ENCODE results near the gene CAMK2B.

CAMK2B gene

DNA sequence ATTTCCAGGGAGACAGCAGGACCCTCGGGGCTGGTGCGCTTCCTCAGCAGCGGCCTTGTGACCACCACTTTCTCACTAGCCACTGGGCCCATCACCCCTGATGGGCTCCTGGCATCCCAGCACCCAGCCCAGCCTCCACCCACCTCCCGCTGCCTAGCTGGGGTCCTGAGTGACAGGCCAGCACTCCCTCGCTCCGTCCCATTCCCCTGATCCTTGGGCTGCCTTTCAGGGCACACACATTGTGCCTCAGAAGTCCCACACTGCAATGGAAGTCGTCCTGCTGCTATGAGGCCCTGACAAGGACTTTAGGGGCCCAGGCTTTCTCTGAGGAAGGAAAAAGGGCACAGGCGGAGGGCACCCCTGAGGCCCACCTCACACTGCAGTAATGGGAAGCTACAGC, 12.4 kb downstream of the CAMK2B start:
- Histone ChIP-seq H2AFZ (ENCODE audit: low read length) (no peak overlapping the region), H3K9me2 (replicated peaks; ENCODE audit: insufficient read depth, low read length) (no peaks in the 10 kb centered on the region), H3K27ac (ENCODE audit: low read length) (no peak overlapping the region), H4K20me1 (ENCODE audit: insufficient read depth, low read length) (no peaks in the 10 kb centered on the region), H3K4me2 (ENCODE audit: low read depth, low read length) (no peak overlapping the region), H3K9me3 (replicated peaks; ENCODE audit: insufficient read depth, low read length) (no peaks in the 10 kb centered on the region), H3K4me1 (ENCODE audit: low read length) (no peaks in the 10 kb centered on the region), H3K4me3 (ENCODE audit: low read length) (no peak overlapping the region), H3K36me3 (replicated peaks; ENCODE audit: insufficient read depth, low read length) (no peaks in the 10 kb centered on the region), H3K9ac (ENCODE audit: low read length) (no peak overlapping the region), H3F3A (ENCODE audit: insufficient read depth, low read length) (no peaks in the 10 kb centered on the region), H3K27me3 (replicated peaks; ENCODE audit: insufficient read depth, low read length) (peaks cover 9% of the 10 kb centered on the region), H3K79me2 (ENCODE audit: low read length) (no peaks in the 10 kb centered on the region)
- no peak for TF ChIP-seq EZH2 (optimal IDR thresholded peaks at IDR 0.05; ENCODE audit: low read depth, low read length)
- no peak for TF ChIP-seq EZH2phosphoT487 (IDR thresholded peaks at IDR 0.05; ENCODE audit: low read length)
- no peak for TF ChIP-seq CTCF (IDR thresholded peaks at IDR 0.05; ENCODE audit: low read length)
- no peak for DNase-seq

GRCh38 chr7:44311561-44312495, 13.6 kb downstream of the CAMK2B start:
- Histone ChIP-seq H3K79me2 (ENCODE audit: low read length) (no peaks in the 10 kb centered on the region), H3K9me2 (replicated peaks; ENCODE audit: insufficient read depth, low read length) (no peaks in the 10 kb centered on the region), H3K9me3 (replicated peaks; ENCODE audit: insufficient read depth, low read length) (no peaks in the 10 kb centered on the region), H3K4me3 (ENCODE audit: low read length) (no peak overlapping the region), H3F3A (ENCODE audit: insufficient read depth, low read length) (no peaks in the 10 kb centered on the region), H2AFZ (ENCODE audit: low read length) (no peak overlapping the region), H3K4me1 (ENCODE audit: low read length) (0 out of 2 replicates have a peak, but pooled peaks cover under 1% of the 10 kb centered on the region), H3K27me3 (replicated peaks; ENCODE audit: insufficient read depth, low read length) (peaks cover 9% of the 10 kb centered on the region), H3K4me2 (ENCODE audit: low read depth, low read length) (no peak overlapping the region), H3K36me3 (replicated peaks; ENCODE audit: insufficient read depth, low read length) (no peaks in the 10 kb centered on the region), H3K9ac (ENCODE audit: low read length) (no peak overlapping the region), H4K20me1 (ENCODE audit: insufficient read depth, low read length) (no peaks in the 10 kb centered on the region), H3K27ac (ENCODE audit: low read length) (no peak overlapping the region)
- TF ChIP-seq EZH2phosphoT487 (IDR thresholded peaks at IDR 0.05; ENCODE audit: low read length): no peak
- no peak for TF ChIP-seq EZH2 (optimal IDR thresholded peaks at IDR 0.05; ENCODE audit: low read depth, low read length)
- TF ChIP-seq CTCF (IDR thresholded peaks at IDR 0.05; ENCODE audit: low read length): no peak
- DNase-seq: no peak

- H3K4me2 ChIP-seq (ENCODE audit: low read depth, low read length): peak overlapping the region; percentile 98
- H2AFZ ChIP-seq (ENCODE audit: low read length): peak overlapping the region; percentile 91
- peak overlapping the region; percentile 56 for H3K4me3 ChIP-seq (ENCODE audit: low read length)
- H4K20me1 ChIP-seq (ENCODE audit: insufficient read depth, low read length): no peaks in the 10 kb centered on the region
- no peaks in the 10 kb centered on the region for H3K9me3 ChIP-seq (replicated peaks; ENCODE audit: insufficient read depth, low read length)
- DNase-seq: no peak
- peaks cover 8% of the 10 kb centered on the region for H3K4me1 ChIP-seq (ENCODE audit: low read length)
- H3K9ac ChIP-seq (ENCODE audit: low read length): peak overlapping the region; percentile 50; the same call in 1 of the 2 replicates
- peaks cover 9% of the 10 kb centered on the region for H3K27me3 ChIP-seq (replicated peaks; ENCODE audit: insufficient read depth, low read length)
- H3K79me2 ChIP-seq (ENCODE audit: low read length): no peaks in the 10 kb centered on the region
- no peak overlapping the region for H3K27ac ChIP-seq (ENCODE audit: low read length)
- no peaks in the 10 kb centered on the region for H3F3A ChIP-seq (ENCODE audit: insufficient read depth, low read length)
- H3K36me3 ChIP-seq (replicated peaks; ENCODE audit: insufficient read depth, low read length): no peaks in the 10 kb centered on the region
- TF ChIP-seq CTCF (IDR thresholded peaks at IDR 0.05; ENCODE audit: low read length) (no peak), EZH2 (optimal IDR thresholded peaks at IDR 0.05; ENCODE audit: low read depth, low read length) (no peak), EZH2phosphoT487 (IDR thresholded peaks at IDR 0.05; ENCODE audit: low read length) (no peak)
- H3K9me2 ChIP-seq (replicated peaks; ENCODE audit: insufficient read depth, low read length): no peaks in the 10 kb centered on the region
These were observed 15.1 kb downstream of the CAMK2B start for GRCh38 chr7:44310221-44310848.

All from MM.1S (cell line).